Thyroid gland (tissue), 4 donors: ENCODE measurements around the gene FAM168B. TPM values are rescaled to one million over a fixed set of nuclear protein-coding genes. Genes with fewer than 3 reads are reported as not detected.

Experiments used
- DNase-seq, 2 donors: peaks; one replicate each; pipeline ENCODE4 v3.0.0-alpha.2; 2019
- H3K27ac ChIP-seq, 3 donors: fragments of 200-600 bp; sonication (generic); 1 replicate in 2 of 3; 2 replicates in 1 of 3; pipeline ENCODE4 v1.5.1; 2016 to 2019; ENCODE audit warnings: mild to moderate bottlenecking in 1 of 3, moderate library complexity in 1 of 3
- H3K27me3 ChIP-seq: fragments of 200-600 bp; sonication (generic); one replicate; pipeline ENCODE4 v1.5.1; 2019
- H3K36me3 ChIP-seq, 2 donors: fragments of 200-600 bp; sonication (generic); one replicate each; pipeline ENCODE4 v1.5.1; 2016 to 2019
- H3K4me1 ChIP-seq, 2 donors: fragments of 200-600 bp; sonication (generic); one replicate each; pipeline ENCODE4 v1.5.1; 2017 to 2019
- H3K4me3 ChIP-seq, 3 donors: fragments of 200-600 bp; sonication (generic); replicated peaks in 1 of 3; 1 replicate in 2 of 3; 2 replicates in 1 of 3; pipeline ENCODE4 v1.5.1; 2016; ENCODE audit warnings: mild to moderate bottlenecking in 1 of 3
- H3K9me3 ChIP-seq: fragments of 200-600 bp; sonication (generic); one replicate; pipeline ENCODE4 v1.5.1; 2017
- CTCF ChIP-seq, 6 experiments: fragments of 200-600 bp in 3 of 6; fragments of 450-650 bp in 3 of 6; sonication (generic) in 3 of 6; IDR thresholded peaks; one replicate each; pipeline ENCODE4 v1.5.1; 2016 to 2019; ENCODE audit warnings: antibody characterized with exemption in 6 of 6, mild to moderate bottlenecking in 2 of 6, inconsistent platforms in 1 of 6, moderate library complexity in 1 of 6
- POLR2A ChIP-seq, 2 donors: fragments of 450-650 bp; IDR thresholded peaks; one replicate each; pipeline ENCODE4 v1.6.1; 2017; ENCODE audit warnings: antibody characterized with exemption in 2 of 2, mild to moderate bottlenecking in 2 of 2, moderate library complexity in 1 of 2
- WGBS, 2 donors: methylation state at CpG; one replicate each; pipeline ENCODE4 v1.1.5; 2017; 5-methylcytosine and 5-hydroxymethylcytosine counted together
- intact Hi-C: fragments of 100-400 bp; cut with DNase I; formaldehyde crosslinking; loops from one replicate; pipeline ENCODE4 v1.15.1; 2023
- total RNA-seq, 4 donors: library from RNA; depleted of rRNA; stranded (reverse); fragments of >200 nt; gene quantifications; one replicate each; pipeline ENCODE4 v1.2.3, GENCODE V29; 2016

The FAM168B gene
- total RNA-seq, 4 donors from 2014 or later = 110 to 156 (median 146) TPM

DNA sequence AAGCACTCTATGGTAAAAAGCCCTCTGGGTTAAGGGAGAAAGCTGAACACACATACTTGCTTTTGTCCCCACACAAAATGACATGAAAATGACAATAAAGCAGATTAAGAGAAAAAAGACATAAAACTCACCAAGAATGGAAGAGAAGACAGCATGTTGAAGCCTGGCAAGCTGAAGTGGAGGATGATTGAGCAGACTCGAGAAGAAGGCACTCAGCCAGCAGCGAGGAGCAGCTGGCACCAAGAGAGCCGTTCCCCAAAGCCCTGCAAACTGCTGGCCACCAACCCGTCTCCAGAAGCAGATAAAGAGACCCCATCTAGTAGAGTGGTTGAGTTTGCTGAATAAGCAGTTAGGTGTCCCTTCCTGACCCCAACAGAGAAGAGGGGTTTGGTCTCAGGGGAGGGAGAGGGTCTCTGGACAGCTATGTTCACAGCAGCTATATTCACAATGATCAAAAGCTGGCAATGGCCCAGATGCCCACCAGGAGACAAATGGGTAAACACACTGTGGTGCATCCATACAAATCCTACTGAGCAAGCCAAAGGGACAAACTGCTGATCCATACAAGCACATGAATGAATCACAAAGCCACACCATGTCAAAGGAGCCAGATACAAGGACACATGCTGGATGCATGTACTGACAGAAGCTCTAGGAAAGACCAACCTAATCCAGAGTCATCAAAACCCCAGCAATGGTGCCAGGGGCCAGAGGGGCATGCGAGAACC lies 36.9 kb downstream of the FAM168B start:
- 39 to 43% methylated on average over 5 of the region's 5 CpGs for WGBS, 2 donors
- DNase-seq = peak; percentile 44 to 57
- no peak overlapping the region for H3K27ac ChIP-seq

DNA sequence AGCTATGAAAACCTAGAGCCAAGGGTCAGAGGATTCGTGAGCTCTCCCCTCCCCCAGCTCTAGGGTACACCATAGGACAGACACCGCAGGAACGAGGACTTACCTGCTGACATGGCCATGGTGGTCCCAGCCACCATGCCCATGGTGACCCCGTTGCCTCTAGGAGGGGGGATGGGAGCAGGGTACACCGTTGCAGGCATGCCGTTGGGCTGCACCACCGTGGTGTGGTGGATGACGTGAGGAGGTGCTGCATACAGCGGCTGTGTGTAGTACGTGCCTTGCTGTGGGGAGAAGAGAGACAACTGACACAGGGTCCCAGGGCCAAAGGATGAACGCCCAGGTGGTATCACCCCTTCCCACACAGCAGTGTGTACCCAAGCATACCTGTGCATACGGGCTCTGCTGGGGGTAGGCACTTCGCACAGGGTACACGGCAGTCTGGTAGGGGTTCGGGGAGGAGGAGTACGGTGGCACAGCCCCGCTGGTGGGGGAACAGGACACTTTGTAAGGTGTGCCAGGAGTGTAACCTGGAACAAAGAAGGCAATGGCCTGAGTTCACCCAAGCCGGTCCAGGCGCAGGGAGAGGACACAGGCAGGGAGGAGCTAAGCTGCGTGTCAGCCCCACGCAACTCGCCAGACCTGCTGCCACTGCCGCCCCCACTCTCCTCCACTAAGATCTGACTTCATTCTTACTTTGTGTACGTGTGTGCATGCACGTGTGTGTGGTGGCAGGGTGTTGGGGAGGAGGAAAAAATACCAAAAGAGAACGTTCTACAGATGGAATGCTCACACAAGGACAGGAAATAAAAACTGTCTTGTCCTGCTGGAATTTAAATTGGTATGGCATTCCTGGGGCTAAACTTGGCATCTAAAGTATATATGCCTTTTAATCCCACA lies 37.8 kb downstream of the FAM168B start:
- Histone ChIP-seq H3K9me3 (no peaks in the 10 kb centered on the region), H3K27me3 (no peaks in the 10 kb centered on the region), H3K4me3 (no peak overlapping the region), H3K36me3 (peaks cover 38 to 42% of the 10 kb centered on the region in 2 donors), H3K4me1 (peaks cover 9 to 15% of the 10 kb centered on the region in 2 donors), H3K27ac (no peak overlapping the region)
- no peak for DNase-seq
- TF ChIP-seq CTCF (IDR thresholded peaks at IDR 0.05) = no peak
- TF ChIP-seq POLR2A (IDR thresholded peaks at IDR 0.05) = no peak
- intact Hi-C loops = no loop called here
- 90 to 91% methylated on average over 25 to 26 of the region's 26 CpGs for WGBS, 2 donors

More for the DNA sequence above, 36.9 kb downstream of the FAM168B start:
- TF ChIP-seq CTCF (IDR thresholded peaks at IDR 0.05) = no peak
- no peak for TF ChIP-seq POLR2A (IDR thresholded peaks at IDR 0.05)
- Histone ChIP-seq H3K9me3 (no peaks in the 10 kb centered on the region), H3K4me1 (peaks cover 10 to 19% of the 10 kb centered on the region in 2 donors), H3K4me3 (no peak overlapping the region), H3K27me3 (no peaks in the 10 kb centered on the region), H3K36me3 (peaks cover 32 to 33% of the 10 kb centered on the region in 2 donors)
- intact Hi-C loops = no loop called here

GRCh38 chr2:131054488-131054887 lies 38.8 kb downstream of the FAM168B start:
- H3K27ac ChIP-seq = no peak overlapping the region
- H3K4me1 ChIP-seq = peaks cover 9 to 15% of the 10 kb centered on the region in 2 donors
- TF ChIP-seq CTCF (IDR thresholded peaks at IDR 0.05) = no peak
- no peak for TF ChIP-seq POLR2A (IDR thresholded peaks at IDR 0.05)
- H3K36me3 ChIP-seq = peaks cover 46 to 48% of the 10 kb centered on the region in 2 donors
- no peak for DNase-seq
- H3K9me3 ChIP-seq = no peaks in the 10 kb centered on the region
- intact Hi-C loops = no loop called here
- H3K4me3 ChIP-seq = no peak overlapping the region
- WGBS, 2 donors = 90 to 93% methylated on average over 7 of the region's 7 CpGs
- H3K27me3 ChIP-seq = no peaks in the 10 kb centered on the region

DNA sequence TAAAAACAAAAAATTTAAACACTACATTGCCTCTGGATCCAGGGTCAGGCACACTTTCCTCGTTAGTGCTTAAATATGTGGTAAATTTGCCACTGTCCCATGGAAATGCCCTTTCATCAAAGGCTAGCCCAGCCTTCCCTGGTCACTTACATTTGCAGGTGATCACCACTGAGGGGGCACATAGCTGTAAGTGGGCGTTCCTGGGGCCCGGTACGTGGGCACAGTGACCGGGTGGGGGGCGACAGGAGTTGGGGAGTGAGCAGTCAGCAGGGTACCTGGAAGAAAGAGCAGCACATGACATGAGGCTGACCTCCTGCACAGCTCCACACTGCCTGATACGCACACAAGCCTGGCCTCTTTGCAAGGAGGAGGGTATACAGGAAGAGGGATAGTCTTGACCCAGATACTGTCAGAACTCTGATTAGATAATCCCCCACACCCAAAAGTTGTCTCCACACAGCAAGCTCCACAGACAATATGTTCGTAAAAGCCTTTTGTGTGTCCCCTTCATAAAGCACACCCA lies 40.5 kb downstream of the FAM168B start:
- WGBS, 2 donors = 91 to 96% methylated on average over 3 to 8 of the region's 8 CpGs
- Histone ChIP-seq H3K27ac (no peak overlapping the region), H3K4me3 (no peak overlapping the region), H3K4me1 (peaks cover 9 to 15% of the 10 kb centered on the region in 2 donors), H3K9me3 (no peaks in the 10 kb centered on the region), H3K27me3 (no peaks in the 10 kb centered on the region), H3K36me3 (peaks cover 52 to 59% of the 10 kb centered on the region in 2 donors)
- TF ChIP-seq CTCF (IDR thresholded peaks at IDR 0.05) = no peak
- DNase-seq = no peak
- intact Hi-C loops = no loop called here
